NCI-H510A (cell line): ENCODE results near the gene GNAQ.
"Not testable (repeated sequence)": the region's sequence is repeated elsewhere in the genome, so short reads cannot be mapped to it uniquely, and the experiment has no call there.

Experiments
- DNase-seq: peaks from one replicate; lab custom pipeline; 2025; lab: John Stamatoyannopoulos, UW

The GNAQ gene

GRCh38 chr9:77771171-77771570 is 260.4 kb downstream of the GNAQ start:
- DNase-seq, result no peak

GRCh38 chr9:77770340-77770739 is 261.3 kb downstream of the GNAQ start:
- no peak for DNase-seq

- DNase-seq, result no peak
These were observed 262.4 kb downstream of the GNAQ start for GRCh38 chr9:77769246-77769645.

GRCh38 chr9:77766587-77766986 is 265.0 kb downstream of the GNAQ start:
- no peak for DNase-seq

- no peak for DNase-seq
These were observed 265.8 kb downstream of the GNAQ start for GRCh38 chr9:77765781-77766259.

GRCh38 chr9:77764894-77765780 is 266.5 kb downstream of the GNAQ start:
- peak; percentile 1 for DNase-seq

GRCh38 chr9:77763566-77763965 is 268.0 kb downstream of the GNAQ start:
- DNase-seq, result no peak

GRCh38 chr9:77760919-77761318 is 270.7 kb downstream of the GNAQ start:
- not testable (repeated sequence) for DNase-seq

- no peak for DNase-seq
These were observed 272.2 kb downstream of the GNAQ start for GRCh38 chr9:77759391-77759790.

- no peak for DNase-seq
These were observed 275.2 kb downstream of the GNAQ start for GRCh38 chr9:77756449-77756848.

GRCh38 chr9:77753180-77753579 is 278.4 kb downstream of the GNAQ start:
- no peak for DNase-seq

- DNase-seq, result no peak
These were observed 279.1 kb downstream of the GNAQ start for GRCh38 chr9:77752554-77752953.

GRCh38 chr9:77751341-77752091 is 280.1 kb downstream of the GNAQ start:
- DNase-seq, result no peak

GRCh38 chr9:77750981-77751340 is 280.6 kb downstream of the GNAQ start:
- DNase-seq, result no peak

- DNase-seq, result no peak
These were observed 281.3 kb downstream of the GNAQ start for GRCh38 chr9:77750284-77750683.

GRCh38 chr9:77748214-77748772 is 283.3 kb downstream of the GNAQ start:
- no peak for DNase-seq

- DNase-seq, result no peak
These were observed 284.4 kb downstream of the GNAQ start for GRCh38 chr9:77747163-77747562.

- no peak for DNase-seq
These were observed 286.7 kb downstream of the GNAQ start for GRCh38 chr9:77744841-77745430.

- no peak for DNase-seq
These were observed 288.2 kb downstream of the GNAQ start for GRCh38 chr9:77743386-77743785.

- DNase-seq, result no peak
These were observed 292.7 kb downstream of the GNAQ start for GRCh38 chr9:77738932-77739331.

GRCh38 chr9:77735494-77735893 is 296.1 kb downstream of the GNAQ start:
- no peak for DNase-seq

- DNase-seq, result peak; percentile 5
These were observed 299.7 kb downstream of the GNAQ start for GRCh38 chr9:77731930-77732329.
